Fibroblast of lung (primary cell): ENCODE results near the gene ARHGAP1. TPM values are rescaled to one million over a fixed set of nuclear protein-coding genes. Genes with fewer than 3 reads are reported as not detected.

Experiments
- DNase-seq, 2 donors: peaks; one replicate each; pipeline versions ENCODE4 v3.0.0 to v3.0.0-alpha.2; 2010; ENCODE audit warnings: low read depth in 2 of 2
- H2AFZ ChIP-seq: 2 replicates; pipeline ENCODE4 v1.5.1; 2012; ENCODE audit warnings: low read length, control low read depth, inconsistent platforms
- H3K27ac ChIP-seq: 2 replicates; pipeline ENCODE4 v1.5.1; 2011; ENCODE audit warnings: low read length, control low read depth; ENCODE audit not compliant: insufficient read depth
- H3K27me3 ChIP-seq: 2 replicates; pipeline ENCODE4 v1.5.1; 2011; ENCODE audit warnings: mild to moderate bottlenecking, low read length; ENCODE audit not compliant: control insufficient read depth, insufficient read depth
- H3K36me3 ChIP-seq: 2 replicates; pipeline ENCODE4 v1.5.1; 2011; ENCODE audit warnings: low read length; ENCODE audit not compliant: control insufficient read depth, insufficient read depth
- H3K4me1 ChIP-seq: 2 replicates; pipeline ENCODE4 v1.5.1; 2011; ENCODE audit warnings: low read length; ENCODE audit not compliant: control insufficient read depth, insufficient read depth; ENCODE audit errors: extremely low read depth
- H3K4me2 ChIP-seq: 2 replicates; pipeline ENCODE4 v1.5.1; 2011; ENCODE audit warnings: low read length, control low read depth; ENCODE audit not compliant: insufficient read depth; ENCODE audit errors: extremely low read depth
- H3K4me3 ChIP-seq, 4 experiments: fragments of 200-600 bp in 1 of 4; sonication (generic) in 1 of 4; replicated peaks in 1 of 4; 2 replicates each; pipeline ENCODE4 v1.5.1; 2011 to 2016; ENCODE audit warnings: low read length in 4 of 4, low read depth in 3 of 4, mild to moderate bottlenecking in 3 of 4, control low read depth in 2 of 4, inconsistent platforms in 1 of 4, mixed read lengths in 1 of 4; ENCODE audit not compliant: insufficient read depth in 1 of 4; ENCODE audit errors: control extremely low read depth in 1 of 4
- H3K79me2 ChIP-seq: 2 replicates; pipeline ENCODE4 v1.5.1; 2012; ENCODE audit warnings: mild to moderate bottlenecking, low read length, inconsistent platforms; ENCODE audit not compliant: control insufficient read depth, insufficient read depth
- H3K9ac ChIP-seq: 2 replicates; pipeline ENCODE4 v1.5.1; 2011; ENCODE audit warnings: mild to moderate bottlenecking, low read length, control low read depth; ENCODE audit not compliant: insufficient read depth
- H3K9me3 ChIP-seq: 2 replicates; pipeline ENCODE4 v1.5.1; 2012; ENCODE audit warnings: low read depth, low read length; ENCODE audit not compliant: control insufficient read depth, insufficient read depth
- H4K20me1 ChIP-seq: 2 replicates; pipeline ENCODE4 v1.5.1; 2011; ENCODE audit warnings: low read length; ENCODE audit not compliant: control insufficient read depth, insufficient read depth; ENCODE audit errors: extremely low read depth
- EZH2 ChIP-seq: IDR thresholded peaks from 2 replicates; pipeline ENCODE4 v1.5.1; 2012; ENCODE audit warnings: low read length, control low read depth, mild to moderate bottlenecking; ENCODE audit errors: missing control alignments
- polyA plus RNA-seq, 2 donors: library from polyadenylated mRNA; depleted of rRNA in 1 of 2; stranded (reverse) in 1 of 2; unstranded in 1 of 2; fragments of >200 nt; gene quantifications; 2 replicates each; pipeline ENCODE4 v1.2.1, GENCODE V29; 2011 to 2012; ENCODE audit warnings: missing spikeins in 1 of 2
- total RNA-seq: library from RNA; depleted of rRNA; stranded (reverse); fragments of >200 nt; gene quantifications from 2 replicates; pipeline ENCODE4 v1.2.1, GENCODE V29; 2014
- TF ChIP-seq, protein P1 (sequence below), 2 donors: IDR thresholded peaks in 1 of 2; conservative IDR thresholded peaks in 1 of 2; 1 replicate in 1 of 2; 2 replicates in 1 of 2; pipeline ENCODE4 v1.5.1; 2011 to 2012; ENCODE audit warnings: low read length in 2 of 2, control low read depth in 1 of 2, inconsistent platforms in 1 of 2, low read depth in 1 of 2, mild to moderate bottlenecking in 1 of 2

The ARHGAP1 gene
- total and polyA plus RNA-seq, 2 donors (not counting 1 experiment from before 2014, with no cell fraction given): 34.4 to 38.0 TPM

DNA sequence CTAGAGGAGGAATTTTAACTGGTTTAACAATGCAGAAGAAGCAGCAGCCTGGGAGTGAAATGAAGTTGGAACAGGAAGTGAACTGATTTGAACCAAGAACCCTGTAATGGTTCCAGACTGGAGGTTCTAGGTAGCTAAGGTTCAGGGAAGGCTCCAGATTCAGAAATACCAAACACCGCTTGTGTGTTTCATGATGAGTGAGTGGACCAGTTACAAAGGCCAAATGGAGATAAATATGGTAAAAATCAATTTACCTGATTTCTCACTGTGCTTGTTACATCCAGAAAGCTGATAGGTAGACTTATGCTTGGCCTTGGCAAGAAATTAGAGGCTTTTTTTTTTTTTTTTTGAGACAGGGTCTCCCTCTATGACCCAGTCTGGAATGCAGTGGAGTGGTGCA is 70.2 kb downstream of the ARHGAP1 start:
- Histone ChIP-seq H3K79me2 (no peaks in the 10 kb centered on the region), H3K4me3 (no peak overlapping the region), H4K20me1 (no peaks in the 10 kb centered on the region), H3K9ac (no peak overlapping the region), H2AFZ (no peak overlapping the region), H3K36me3 (peaks cover 4% of the 10 kb centered on the region), H3K4me1 (no peaks in the 10 kb centered on the region), H3K27ac (no peak overlapping the region), H3K4me2 (no peak overlapping the region), H3K9me3 (no peaks in the 10 kb centered on the region), H3K27me3 (no peaks in the 10 kb centered on the region)
- no peak for DNase-seq
- TF ChIP-seq EZH2: no peak
- TF ChIP-seq, protein P1, sequence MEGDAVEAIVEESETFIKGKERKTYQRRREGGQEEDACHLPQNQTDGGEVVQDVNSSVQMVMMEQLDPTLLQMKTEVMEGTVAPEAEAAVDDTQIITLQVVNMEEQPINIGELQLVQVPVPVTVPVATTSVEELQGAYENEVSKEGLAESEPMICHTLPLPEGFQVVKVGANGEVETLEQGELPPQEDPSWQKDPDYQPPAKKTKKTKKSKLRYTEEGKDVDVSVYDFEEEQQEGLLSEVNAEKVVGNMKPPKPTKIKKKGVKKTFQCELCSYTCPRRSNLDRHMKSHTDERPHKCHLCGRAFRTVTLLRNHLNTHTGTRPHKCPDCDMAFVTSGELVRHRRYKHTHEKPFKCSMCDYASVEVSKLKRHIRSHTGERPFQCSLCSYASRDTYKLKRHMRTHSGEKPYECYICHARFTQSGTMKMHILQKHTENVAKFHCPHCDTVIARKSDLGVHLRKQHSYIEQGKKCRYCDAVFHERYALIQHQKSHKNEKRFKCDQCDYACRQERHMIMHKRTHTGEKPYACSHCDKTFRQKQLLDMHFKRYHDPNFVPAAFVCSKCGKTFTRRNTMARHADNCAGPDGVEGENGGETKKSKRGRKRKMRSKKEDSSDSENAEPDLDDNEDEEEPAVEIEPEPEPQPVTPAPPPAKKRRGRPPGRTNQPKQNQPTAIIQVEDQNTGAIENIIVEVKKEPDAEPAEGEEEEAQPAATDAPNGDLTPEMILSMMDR (conservative IDR thresholded peaks at IDR 0.05 in 1 of 2, IDR thresholded peaks at IDR 0.05 in 1 of 2; ENCODE audit: low read depth in 1 of 2, low read length in 2 of 2): no peak

DNA sequence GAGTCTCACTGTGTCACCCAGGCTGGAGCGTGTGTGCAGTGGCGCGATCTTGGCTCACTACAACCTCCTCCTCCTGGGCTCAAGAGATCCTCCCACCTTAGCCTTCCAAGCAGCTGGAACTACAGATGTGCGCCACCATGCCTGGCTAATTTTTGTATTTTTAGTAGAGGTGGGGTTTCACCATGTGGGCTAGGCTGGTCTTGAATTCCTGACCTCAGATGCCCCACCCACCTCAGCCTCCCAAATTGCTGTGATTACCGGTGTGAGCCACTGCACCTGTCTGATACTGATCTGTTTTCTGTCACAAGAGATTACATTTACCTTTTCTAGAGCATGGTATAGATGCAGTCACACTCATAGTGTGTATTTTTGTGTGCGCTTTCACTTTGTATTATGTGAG is 71.5 kb downstream of the ARHGAP1 start:
- Histone ChIP-seq H3K27me3 (no peaks in the 10 kb centered on the region), H3K79me2 (no peaks in the 10 kb centered on the region), H3K36me3 (peaks cover 4% of the 10 kb centered on the region), H3K27ac (no peak overlapping the region), H2AFZ (no peak overlapping the region), H3K4me3 (no peak overlapping the region), H4K20me1 (no peaks in the 10 kb centered on the region), H3K9ac (no peak overlapping the region), H3K9me3 (no peaks in the 10 kb centered on the region), H3K4me1 (no peaks in the 10 kb centered on the region), H3K4me2 (no peak overlapping the region)
- DNase-seq: no peak
- no peak for TF ChIP-seq EZH2
- TF ChIP-seq, protein P1 (conservative IDR thresholded peaks at IDR 0.05 in 1 of 2, IDR thresholded peaks at IDR 0.05 in 1 of 2; ENCODE audit: low read depth in 1 of 2, low read length in 2 of 2): no peak

Other genes with a start within 250 kb of the ARHGAP1 start
- 16.4 and 23.3 TPM in 2 replicates for gene AMBRA1, start 106.6 kb downstream of the ARHGAP1 start, total RNA-seq
- 8.3 and 13.9 TPM in 2 replicates for gene AMBRA1, start 106.6 kb downstream of the ARHGAP1 start, polyA plus RNA-seq
- gene HARBI1, start 83.4 kb downstream of the ARHGAP1 start, total RNA-seq: 6.4 and 7.6 TPM in 2 replicates
- 4.9 TPM in 2 replicates for gene HARBI1, start 83.4 kb downstream of the ARHGAP1 start, polyA plus RNA-seq
- 50.3 and 67.4 TPM in 2 replicates for gene ATG13, start 83.1 kb downstream of the ARHGAP1 start, total RNA-seq
- gene ATG13, start 83.1 kb downstream of the ARHGAP1 start, polyA plus RNA-seq: 42.0 and 44.9 TPM in 2 replicates
- gene ZNF408, start 412 bp upstream of the ARHGAP1 start, total RNA-seq: 6.9 and 7.9 TPM in 2 replicates
- gene ZNF408, start 412 bp upstream of the ARHGAP1 start, polyA plus RNA-seq: 4.2 and 5.9 TPM in 2 replicates
- not detected in 2 replicates for gene F2, start 18.6 kb upstream of the ARHGAP1 start, total RNA-seq
- not detected in 2 replicates for gene F2, start 18.6 kb upstream of the ARHGAP1 start, polyA plus RNA-seq
- 61.4 and 111 TPM in 2 replicates for gene CKAP5, start 145.7 kb upstream of the ARHGAP1 start, total RNA-seq
- gene CKAP5, start 145.7 kb upstream of the ARHGAP1 start, polyA plus RNA-seq: 64.7 and 91.9 TPM in 2 replicates
- 1.3 TPM in 2 replicates for gene LRP4, start 217.9 kb upstream of the ARHGAP1 start, total RNA-seq
- 2.9 and 3.3 TPM in 2 replicates for gene LRP4, start 217.9 kb upstream of the ARHGAP1 start, polyA plus RNA-seq
- 13.9 and 15.5 TPM in 2 replicates for gene CSTPP1, start 236.1 kb upstream of the ARHGAP1 start, total RNA-seq
- 34.1 TPM in 2 replicates for gene CSTPP1, start 236.1 kb upstream of the ARHGAP1 start, polyA plus RNA-seq